Testis (tissue), 3 donors: ENCODE data around the gene COQ8B. TPM values are rescaled to one million over a fixed set of nuclear protein-coding genes. Genes with fewer than 3 reads are reported as not detected.

ENCODE experiments used
- DNase-seq: peaks from one replicate; pipeline ENCODE4 v3.0.0-alpha.2; 2019
- H3K27ac ChIP-seq, 2 donors: fragments of 200-600 bp; sonication (generic); one replicate each; pipeline ENCODE4 v1.5.1; 2019
- H3K27me3 ChIP-seq: fragments of 200-600 bp; sonication (generic); one replicate; pipeline ENCODE4 v1.5.1; 2019
- H3K36me3 ChIP-seq: fragments of 200-600 bp; sonication (generic); one replicate; pipeline ENCODE4 v1.5.1; 2017; ENCODE audit warnings: low read depth; ENCODE audit errors: missing control alignments
- H3K4me1 ChIP-seq: fragments of 200-600 bp; sonication (generic); one replicate; pipeline ENCODE4 v1.5.1; 2019
- H3K4me3 ChIP-seq, 2 donors: fragments of 200-600 bp; sonication (generic); one replicate each; pipeline ENCODE4 v1.5.1; 2017 to 2019
- H3K9me3 ChIP-seq: fragments of 200-600 bp; sonication (generic); one replicate; pipeline ENCODE4 v1.5.1; 2017
- CTCF ChIP-seq, 3 experiments: fragments of 450-650 bp in 2 of 3; fragments of 200-600 bp in 1 of 3; sonication (generic) in 1 of 3; IDR thresholded peaks; one replicate each; pipeline ENCODE4 v1.5.1; 2016 to 2019; ENCODE audit warnings: antibody characterized with exemption in 3 of 3, mild to moderate bottlenecking in 2 of 3, moderate library complexity in 1 of 3
- POLR2A ChIP-seq: fragments of 450-650 bp; IDR thresholded peaks from one replicate; pipeline ENCODE4 v1.6.1; 2017; ENCODE audit warnings: antibody characterized with exemption, mild to moderate bottlenecking, moderate library complexity
- WGBS, 2 donors: methylation state at CpG; one replicate each; pipeline ENCODE4 v1.1.5; 2018; 5-methylcytosine and 5-hydroxymethylcytosine counted together
- intact Hi-C: fragments of 100-400 bp; cut with DNase I; formaldehyde crosslinking; loops from one replicate; pipeline ENCODE4 v1.15.1; 2023; ENCODE audit warnings: low total_unique reads
- polyA plus RNA-seq: library from polyadenylated mRNA; stranded (reverse); fragments of 350-450 nt; fragmentation: Illumina TruSeq; extraction: RNeasy Lipid Tissue Mini Kit (QIAGEN cat#74804); gene quantifications from one replicate; pipeline ENCODE4 v1.2.3, GENCODE V29; 2014; ENCODE audit warnings: low read depth, low replicate concordance; ENCODE audit not compliant: insufficient read depth
- total RNA-seq, 2 donors: library from RNA; depleted of rRNA; stranded (reverse); fragments of >200 nt; gene quantifications; one replicate each; pipeline ENCODE4 v1.2.3, GENCODE V29; 2016

The COQ8B gene
- total and polyA plus RNA-seq, 3 donors from 2014 or later: 43.8 to 71.7 (median 56.6) TPM

DNA sequence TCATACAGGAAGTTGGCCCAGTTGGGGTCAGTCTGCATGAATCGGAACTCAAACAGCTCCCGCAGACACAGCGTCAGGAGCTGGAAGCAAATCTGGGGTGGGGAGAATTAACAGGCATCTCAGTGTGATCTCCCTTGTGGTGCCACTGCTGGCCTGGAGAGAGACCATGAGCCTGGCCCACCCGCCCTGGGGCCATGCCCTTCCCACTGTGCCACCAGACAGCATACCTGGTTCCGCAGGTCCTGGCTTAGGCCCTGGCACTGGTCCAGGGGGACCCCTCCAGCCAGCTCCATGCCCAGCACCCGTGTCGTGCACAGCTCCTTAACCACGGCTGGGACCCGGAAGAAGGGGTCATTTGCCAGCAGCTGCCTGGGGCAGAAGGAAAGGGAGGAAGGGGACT lies 16.6 kb downstream of the COQ8B start:
- H3K27me3 ChIP-seq: no peaks in the 10 kb centered on the region
- 91 to 94% methylated on average over 5 to 9 of the region's 9 CpGs for WGBS, 2 donors
- TF ChIP-seq CTCF (IDR thresholded peaks at IDR 0.05) (no peak), POLR2A (no peak)
- H3K4me3 ChIP-seq: no peak overlapping the region
- H3K4me1 ChIP-seq: peaks cover 3% of the 10 kb centered on the region
- no peaks in the 10 kb centered on the region for H3K9me3 ChIP-seq
- no peaks in the 10 kb centered on the region for H3K36me3 ChIP-seq
- intact Hi-C loops: no loop called here
- no peak overlapping the region for H3K27ac ChIP-seq
- no peak for DNase-seq

DNA sequence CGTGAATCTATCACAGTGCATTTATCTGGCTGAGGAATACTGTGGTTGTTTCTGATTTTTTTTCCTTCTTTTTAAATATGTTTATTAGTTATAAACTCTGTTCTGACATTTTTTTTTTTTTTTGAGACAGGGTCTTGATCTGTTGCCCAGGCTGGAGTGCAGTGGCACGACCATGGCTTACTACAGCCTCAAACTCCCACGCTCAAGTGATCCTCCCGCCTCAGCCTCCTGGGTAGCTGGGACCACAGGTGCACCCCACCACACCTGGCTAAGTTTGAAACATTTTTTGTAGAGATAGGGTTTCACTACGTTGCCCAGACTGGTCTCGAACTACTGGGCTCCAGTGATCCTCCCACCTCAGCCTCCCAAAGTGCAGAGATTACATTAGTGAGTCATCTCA lies 19.7 kb downstream of the COQ8B start:
- no peaks in the 10 kb centered on the region for H3K27me3 ChIP-seq
- 90 to 97% methylated on average over 6 of the region's 6 CpGs for WGBS, 2 donors
- intact Hi-C loops: no loop called here
- H3K27ac ChIP-seq: no peak overlapping the region
- no peak for TF ChIP-seq POLR2A
- TF ChIP-seq CTCF (IDR thresholded peaks at IDR 0.05): no peak
- H3K36me3 ChIP-seq: no peaks in the 10 kb centered on the region
- H3K9me3 ChIP-seq: no peaks in the 10 kb centered on the region
- no peak overlapping the region for H3K4me3 ChIP-seq
- DNase-seq: no peak
- peaks cover 2% of the 10 kb centered on the region for H3K4me1 ChIP-seq

DNA sequence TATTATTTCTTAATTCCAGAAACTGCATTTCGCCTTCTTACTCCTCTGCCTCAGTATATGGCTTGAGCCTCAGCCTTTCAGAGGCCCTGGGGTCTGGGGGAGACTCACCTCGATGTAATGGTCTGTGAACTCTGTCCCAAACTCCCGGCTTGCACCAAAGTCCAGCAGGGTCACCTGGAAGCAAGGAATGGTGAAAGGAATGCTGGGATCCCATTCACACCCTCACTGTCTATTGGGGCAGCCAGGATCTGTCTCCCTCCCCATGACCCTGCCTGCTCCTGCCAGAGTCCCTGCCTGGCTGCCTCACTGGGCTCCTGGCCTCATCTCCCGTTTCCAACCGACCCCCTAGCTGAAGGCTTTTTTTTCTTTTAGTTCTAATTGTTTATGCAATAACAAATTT lies 20.8 kb downstream of the COQ8B start:
- Histone ChIP-seq H3K9me3 (no peaks in the 10 kb centered on the region), H3K4me3 (no peak overlapping the region), H3K4me1 (peaks cover 14% of the 10 kb centered on the region), H3K27ac (no peak overlapping the region), H3K27me3 (no peaks in the 10 kb centered on the region), H3K36me3 (no peaks in the 10 kb centered on the region)
- 87 to 89% methylated on average over 5 of the region's 5 CpGs for WGBS, 2 donors
- DNase-seq: no peak
- TF ChIP-seq POLR2A (no peak), CTCF (IDR thresholded peaks at IDR 0.05) (no peak)
- intact Hi-C loops: no loop called here

DNA sequence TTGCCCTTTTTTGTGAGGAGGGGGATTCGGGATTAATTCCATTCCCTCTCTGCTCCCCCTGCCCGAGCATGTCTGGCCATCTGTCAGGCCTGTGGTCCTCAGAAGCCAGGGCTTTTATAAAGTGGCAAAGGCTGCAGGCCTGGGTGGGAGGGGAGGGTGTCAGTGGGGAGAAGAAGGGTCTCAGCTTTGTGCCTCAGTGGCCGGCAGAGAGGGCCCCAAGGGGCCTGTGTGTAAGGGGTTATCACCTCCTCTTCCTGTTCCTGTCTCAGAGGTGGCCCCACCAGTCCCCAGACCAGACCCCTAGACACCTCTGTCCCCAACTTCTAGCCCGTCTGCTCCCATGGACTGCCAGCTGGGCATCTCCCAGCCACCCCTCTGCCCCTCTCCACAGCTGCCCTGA lies 22.8 kb downstream of the COQ8B start:
- no peaks in the 10 kb centered on the region for H3K9me3 ChIP-seq
- H3K36me3 ChIP-seq: no peaks in the 10 kb centered on the region
- no peak for DNase-seq
- H3K27ac ChIP-seq: no peak overlapping the region
- WGBS, 2 donors: 82 to 97% methylated on average over 4 of the region's 4 CpGs
- intact Hi-C loops: no loop called here
- TF ChIP-seq POLR2A (no peak), CTCF (IDR thresholded peaks at IDR 0.05) (no peak)
- no peaks in the 10 kb centered on the region for H3K27me3 ChIP-seq
- no peak overlapping the region for H3K4me3 ChIP-seq
- H3K4me1 ChIP-seq: peaks cover 15% of the 10 kb centered on the region

DNA sequence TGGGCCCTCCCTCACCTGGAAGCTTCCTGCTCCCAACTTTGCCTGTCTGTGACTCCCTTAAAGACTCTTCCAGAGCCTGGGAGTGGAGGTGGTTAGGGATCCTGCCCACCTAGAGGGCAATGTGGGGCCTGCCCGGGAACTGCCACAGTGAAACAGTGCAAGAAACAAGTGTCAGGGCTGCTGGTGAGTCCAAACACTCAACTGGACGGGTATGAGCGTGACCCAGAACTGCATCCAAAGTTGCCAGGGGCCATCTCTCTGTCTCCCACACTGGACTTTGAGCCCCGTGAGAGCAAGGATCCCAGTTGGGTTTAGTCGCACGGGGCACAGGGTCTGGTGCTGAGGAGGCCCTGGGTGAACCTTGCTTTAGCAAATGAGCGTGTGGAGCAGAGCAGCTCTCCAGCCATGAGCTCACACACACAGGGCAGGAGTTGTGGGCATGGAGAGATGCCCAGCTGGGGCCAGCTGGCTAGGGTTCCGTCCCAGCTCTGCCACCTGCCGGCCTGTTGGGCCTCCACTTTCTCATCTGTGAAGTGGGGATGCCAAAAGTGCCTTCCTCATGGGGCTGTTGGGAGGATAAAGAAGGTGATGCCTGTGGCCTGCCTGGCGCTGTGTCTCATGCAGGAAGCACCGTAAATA lies 23.4 kb downstream of the COQ8B start:
- H3K27ac ChIP-seq: no peak overlapping the region
- TF ChIP-seq POLR2A (no peak), CTCF (IDR thresholded peaks at IDR 0.05) (no peak)
- no peaks in the 10 kb centered on the region for H3K27me3 ChIP-seq
- peaks cover 15% of the 10 kb centered on the region for H3K4me1 ChIP-seq
- intact Hi-C loops: no loop called here
- DNase-seq: no peak
- H3K4me3 ChIP-seq: no peak overlapping the region
- no peaks in the 10 kb centered on the region for H3K9me3 ChIP-seq
- 88 to 98% methylated on average over 9 to 11 of the region's 11 CpGs for WGBS, 2 donors
- H3K36me3 ChIP-seq: no peaks in the 10 kb centered on the region
